Hepatocyte (in vitro differentiated cells): ENCODE data around the gene LMOD3. TPM values are rescaled to one million over a fixed set of nuclear protein-coding genes. Genes with fewer than 3 reads are reported as not detected.

Experiments used
- DNase-seq: peaks from one replicate; pipeline ENCODE4 v3.0.0-alpha.2; 2016; ENCODE audit warnings: low spot score
- H2AFZ ChIP-seq: fragments of 200-600 bp; sonication (generic); 2 replicates; pipeline ENCODE4 v1.6.0; 2016; ENCODE audit warnings: antibody characterized with exemption, mild to moderate bottlenecking
- H3K27ac ChIP-seq: fragments of 200-600 bp; sonication (generic); 2 replicates; pipeline ENCODE4 v1.5.1; 2016; ENCODE audit warnings: mild to moderate bottlenecking
- H3K27me3 ChIP-seq: fragments of 200-600 bp; sonication (generic); 2 replicates; pipeline ENCODE4 v1.6.1; 2016
- H3K36me3 ChIP-seq: fragments of 200-600 bp; sonication (generic); replicated peaks from 2 replicates; pipeline ENCODE4 v1.5.1; 2016; ENCODE audit warnings: low read depth; ENCODE audit not compliant: insufficient read depth
- H3K4me1 ChIP-seq: fragments of 200-600 bp; sonication (generic); 2 replicates; pipeline ENCODE4 v1.5.1; 2016; ENCODE audit warnings: mild to moderate bottlenecking, moderate library complexity; ENCODE audit not compliant: insufficient read depth
- H3K4me2 ChIP-seq: fragments of 200-600 bp; sonication (generic); 2 replicates; pipeline ENCODE4 v1.6.0; 2016
- H3K4me3 ChIP-seq: fragments of 200-600 bp; sonication (generic); 2 replicates; pipeline ENCODE4 v1.5.1; 2016; ENCODE audit warnings: mild to moderate bottlenecking
- H3K79me2 ChIP-seq: fragments of 200-600 bp; sonication (generic); 2 replicates; pipeline ENCODE4 v1.6.0; 2017; ENCODE audit warnings: mild to moderate bottlenecking
- H3K9me2 ChIP-seq: fragments of 200-600 bp; sonication (generic); replicated peaks from 2 replicates; pipeline ENCODE4 v1.6.0; 2017; ENCODE audit warnings: mild to moderate bottlenecking; ENCODE audit not compliant: insufficient read depth
- H3K9me3 ChIP-seq: fragments of 200-600 bp; sonication (generic); 2 replicates; pipeline ENCODE4 v1.5.1; 2016; ENCODE audit warnings: low read depth, mild to moderate bottlenecking
- H4K20me1 ChIP-seq: fragments of 200-600 bp; sonication (generic); 2 replicates; pipeline ENCODE4 v1.6.0; 2016; ENCODE audit warnings: mild to moderate bottlenecking; ENCODE audit not compliant: insufficient read depth, poor library complexity, severe bottlenecking
- EZH2 ChIP-seq: fragments of 200-600 bp; sonication (generic); IDR thresholded peaks from 2 replicates; pipeline ENCODE4 v1.6.1; 2016; ENCODE audit warnings: antibody characterized with exemption, mild to moderate bottlenecking, borderline replicate concordance
- EZH2phosphoT487 ChIP-seq: fragments of 200-600 bp; sonication (generic); IDR thresholded peaks from one replicate; pipeline ENCODE4 v1.6.1; 2018; ENCODE audit warnings: antibody characterized with exemption, mild to moderate bottlenecking, low read depth, moderate library complexity; ENCODE audit not compliant: unreplicated experiment, severe bottlenecking
- WGBS: methylation state at CpG from one replicate; pipeline ENCODE4 v1.1.6; 2016; ENCODE audit warnings: low lambda C conversion rate; ENCODE audit errors: missing lambda C conversion rate; 5-methylcytosine and 5-hydroxymethylcytosine counted together
- polyA plus RNA-seq: library from polyadenylated mRNA; unstranded; fragments of >200 nt; fragmentation: Nextera tagmentation; extraction: Ambion mirVana; gene quantifications from 2 replicates; pipeline ENCODE4 v1.2.1, GENCODE V29; 2016
- total RNA-seq: library from RNA; depleted of rRNA; stranded (reverse); fragments of >200 nt; gene quantifications from 2 replicates; pipeline ENCODE4 v1.2.3, GENCODE V29; 2014
- TF ChIP-seq, protein P1 (sequence below): fragments of 200-600 bp; sonication (generic); IDR thresholded peaks from 2 replicates; pipeline ENCODE4 v1.5.1; 2016; ENCODE audit warnings: antibody characterized with exemption, mild to moderate bottlenecking; ENCODE audit not compliant: poor library complexity

Gene LMOD3
- total and polyA plus RNA-seq, 2 experiments from 2014 or later: not detected

DNA sequence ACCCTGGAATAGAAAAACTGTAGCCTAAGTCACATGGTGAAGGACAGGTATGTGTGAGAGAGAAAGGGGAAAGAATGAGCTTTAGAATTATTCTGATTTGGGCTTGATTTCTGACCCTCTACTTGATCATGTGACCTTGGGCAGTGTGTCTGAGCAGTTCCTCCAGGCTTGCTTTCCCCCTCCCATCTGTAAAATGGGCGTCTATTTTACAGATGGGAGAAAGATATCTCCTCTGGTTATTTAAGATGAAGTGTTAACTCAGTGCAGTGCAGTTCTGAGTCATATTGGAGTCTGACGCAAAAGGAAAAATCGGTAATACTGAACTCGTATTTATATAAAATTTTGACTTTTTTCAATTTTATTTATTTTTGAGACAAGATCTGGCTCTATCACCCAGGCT, 38.1 kb upstream of the LMOD3 start:
- WGBS: 93% methylated on average over 4 of the region's 4 CpGs
- Histone ChIP-seq H3K36me3 (no peaks in the 10 kb centered on the region), H3K4me2 (no peak overlapping the region), H3K9me2 (no peaks in the 10 kb centered on the region), H3K4me3 (no peak overlapping the region), H3K27ac (no peak overlapping the region), H3K4me1 (no peaks in the 10 kb centered on the region), H3K9me3 (no peaks in the 10 kb centered on the region), H2AFZ (no peak overlapping the region), H3K79me2 (no peaks in the 10 kb centered on the region), H4K20me1 (no peaks in the 10 kb centered on the region), H3K27me3 (no peaks in the 10 kb centered on the region)
- no peak for DNase-seq
- TF ChIP-seq EZH2phosphoT487 (no peak), EZH2 (no peak)
- TF ChIP-seq, protein P1, sequence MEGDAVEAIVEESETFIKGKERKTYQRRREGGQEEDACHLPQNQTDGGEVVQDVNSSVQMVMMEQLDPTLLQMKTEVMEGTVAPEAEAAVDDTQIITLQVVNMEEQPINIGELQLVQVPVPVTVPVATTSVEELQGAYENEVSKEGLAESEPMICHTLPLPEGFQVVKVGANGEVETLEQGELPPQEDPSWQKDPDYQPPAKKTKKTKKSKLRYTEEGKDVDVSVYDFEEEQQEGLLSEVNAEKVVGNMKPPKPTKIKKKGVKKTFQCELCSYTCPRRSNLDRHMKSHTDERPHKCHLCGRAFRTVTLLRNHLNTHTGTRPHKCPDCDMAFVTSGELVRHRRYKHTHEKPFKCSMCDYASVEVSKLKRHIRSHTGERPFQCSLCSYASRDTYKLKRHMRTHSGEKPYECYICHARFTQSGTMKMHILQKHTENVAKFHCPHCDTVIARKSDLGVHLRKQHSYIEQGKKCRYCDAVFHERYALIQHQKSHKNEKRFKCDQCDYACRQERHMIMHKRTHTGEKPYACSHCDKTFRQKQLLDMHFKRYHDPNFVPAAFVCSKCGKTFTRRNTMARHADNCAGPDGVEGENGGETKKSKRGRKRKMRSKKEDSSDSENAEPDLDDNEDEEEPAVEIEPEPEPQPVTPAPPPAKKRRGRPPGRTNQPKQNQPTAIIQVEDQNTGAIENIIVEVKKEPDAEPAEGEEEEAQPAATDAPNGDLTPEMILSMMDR: no peak

DNA sequence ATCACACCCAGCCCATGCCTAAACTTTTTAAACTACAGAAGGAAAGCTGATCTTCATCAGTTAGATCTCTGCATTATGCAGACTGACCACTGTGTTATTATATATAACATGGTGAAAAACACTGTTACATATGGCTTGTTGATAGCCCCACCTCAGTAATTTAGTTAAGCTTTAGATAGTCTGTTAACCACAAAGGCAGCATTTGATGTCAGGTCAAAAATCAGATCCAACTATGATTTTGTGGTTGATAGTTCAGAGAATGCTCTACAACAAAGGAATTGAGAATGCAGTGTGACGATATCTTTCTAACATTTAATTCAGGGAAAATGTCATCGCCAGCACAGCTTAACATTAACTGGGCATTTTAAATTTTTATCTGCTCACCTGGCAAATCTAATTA, 37.7 kb upstream of the LMOD3 start:
- H2AFZ ChIP-seq: no peak overlapping the region
- DNase-seq: no peak
- WGBS: 91% methylated on average over 2 of the region's 2 CpGs
- H3K27me3 ChIP-seq: no peaks in the 10 kb centered on the region
- H4K20me1 ChIP-seq: no peaks in the 10 kb centered on the region
- no peak overlapping the region for H3K27ac ChIP-seq
- H3K4me1 ChIP-seq: no peaks in the 10 kb centered on the region
- H3K4me2 ChIP-seq: no peak overlapping the region
- TF ChIP-seq EZH2phosphoT487 (no peak), EZH2 (no peak)
- TF ChIP-seq, protein P1: no peak
- H3K79me2 ChIP-seq: no peaks in the 10 kb centered on the region
- no peak overlapping the region for H3K4me3 ChIP-seq
- H3K9me3 ChIP-seq: no peaks in the 10 kb centered on the region
- no peaks in the 10 kb centered on the region for H3K9me2 ChIP-seq
- H3K36me3 ChIP-seq: no peaks in the 10 kb centered on the region

DNA sequence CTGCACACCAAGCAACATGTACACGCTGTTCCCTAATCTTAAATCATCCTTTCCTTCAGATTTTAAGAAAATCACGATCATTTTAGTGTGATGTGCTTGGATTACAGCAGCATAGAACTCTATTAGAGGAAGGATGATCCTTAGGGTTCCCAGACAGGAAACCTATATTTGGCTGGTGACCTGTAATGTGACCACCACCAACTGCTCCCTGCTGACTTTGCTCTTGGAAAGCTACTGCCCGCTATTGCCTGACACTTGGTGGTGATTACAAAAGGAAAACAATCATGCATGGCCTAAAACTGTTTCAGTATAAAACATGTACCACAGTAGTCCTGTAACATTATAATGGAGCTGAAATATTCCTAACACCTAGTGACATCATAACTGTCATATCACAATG, 27.2 kb upstream of the LMOD3 start:
- Histone ChIP-seq H3K27me3 (no peaks in the 10 kb centered on the region), H2AFZ (no peak overlapping the region), H3K4me3 (no peak overlapping the region), H3K9me3 (no peaks in the 10 kb centered on the region), H3K27ac (no peak overlapping the region), H3K36me3 (no peaks in the 10 kb centered on the region), H3K4me2 (no peak overlapping the region), H4K20me1 (no peaks in the 10 kb centered on the region), H3K79me2 (no peaks in the 10 kb centered on the region), H3K9me2 (no peaks in the 10 kb centered on the region), H3K4me1 (no peaks in the 10 kb centered on the region)
- TF ChIP-seq, protein P1: no peak
- TF ChIP-seq EZH2phosphoT487: no peak
- no peak for TF ChIP-seq EZH2
- WGBS: 92% methylated on average over 3 of the region's 3 CpGs
- DNase-seq: no peak

DNA sequence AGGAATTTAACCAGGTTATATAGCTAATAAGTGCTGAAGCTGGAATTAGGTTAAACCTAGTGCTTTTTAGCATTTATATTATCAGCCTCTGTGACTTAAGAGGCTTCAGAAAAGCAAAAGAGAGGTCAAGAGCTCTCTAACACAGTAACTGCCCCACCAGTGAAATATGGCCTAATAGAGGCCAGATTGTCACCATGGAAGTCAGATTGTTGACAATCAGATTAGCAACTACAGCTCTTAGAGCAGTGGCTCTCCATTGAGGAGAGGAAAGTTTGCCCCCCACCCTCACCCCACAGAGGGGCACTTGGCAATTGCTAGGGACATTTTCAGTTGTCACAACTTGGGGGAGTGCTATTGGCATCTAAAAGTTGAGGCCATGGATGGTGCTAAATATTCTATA, 23.3 kb upstream of the LMOD3 start:
- no peaks in the 10 kb centered on the region for H4K20me1 ChIP-seq
- no peak overlapping the region for H2AFZ ChIP-seq
- H3K36me3 ChIP-seq: no peaks in the 10 kb centered on the region
- no peaks in the 10 kb centered on the region for H3K4me1 ChIP-seq
- H3K27me3 ChIP-seq: no peaks in the 10 kb centered on the region
- DNase-seq: no peak
- H3K27ac ChIP-seq: no peak overlapping the region
- no peak overlapping the region for H3K4me3 ChIP-seq
- no peak overlapping the region for H3K4me2 ChIP-seq
- H3K9me2 ChIP-seq: no peaks in the 10 kb centered on the region
- TF ChIP-seq, protein P1: no peak
- no peak for TF ChIP-seq EZH2
- TF ChIP-seq EZH2phosphoT487: no peak
- no peaks in the 10 kb centered on the region for H3K9me3 ChIP-seq
- no peaks in the 10 kb centered on the region for H3K79me2 ChIP-seq
